K562 (cell line): ENCODE data around the gene SEL1L. TPM values are rescaled to one million over a fixed set of nuclear protein-coding genes. Genes with fewer than 3 reads are reported as not detected.
A peak's percentile ranks its signal among the peaks of the same experiment; 100 is the strongest.
"Not testable (repeated sequence)": the region's sequence is repeated elsewhere in the genome, so short reads cannot be mapped to it uniquely, and the experiment has no call there.

Source experiments
- ATAC-seq: fragments of 200-7000 bp; cut with Tn5 transposase; 3 replicates; pipeline ENCODE4 v1.9.1; 2020; ENCODE audit warnings: moderate library complexity
- BruUV-seq: library from RNA; stranded (reverse); fragments of 400-500 nt; replicated peaks from 2 replicates; lab custom pipeline; 2021; lab: Mats Ljungman, UMichigan
- CTCF ChIA-PET: fragments of 300-600 bp; formaldehyde crosslinking; extraction: SDS; loops from one replicate; lab custom pipeline; 2021; ENCODE audit warnings: low intra/inter-chr PET ratio; lab: Yijun Ruan, JAX
- POLR2A ChIA-PET: fragments of 300-600, 350-650 bp; sonication (Branson Sonifier 250); formaldehyde crosslinking; extraction: SDS; loops from one replicate; lab custom pipeline; 2021; ENCODE audit warnings: antibody characterized with exemption, inconsistent platforms; lab: Yijun Ruan, JAX
- DNase-seq, 4 experiments: peaks; one replicate each; pipeline versions ENCODE4 v3.0.0 to v3.0.0-alpha.2; 2011 to 2018; ENCODE audit warnings: low spot score in 3 of 4, mixed read lengths in 3 of 4; ENCODE audit errors: extremely low read depth in 1 of 4
- FAIRE-seq: peaks from 2 replicates; lab custom pipeline; 2011; peaks lifted over from hg19 to GRCh38; lab: Jason Lieb, UNC
- H2AFZ ChIP-seq: 2 replicates; pipeline ENCODE4 v1.6.0; 2011; ENCODE audit warnings: low read depth, low read length, control low read depth, inconsistent platforms
- H3K27ac ChIP-seq: fragments of 200-600 bp; 3 replicates; pipeline ENCODE4 v1.8.0; 2011; ENCODE audit warnings: low read depth, mild to moderate bottlenecking, control low read depth, inconsistent platforms, low read length, moderate library complexity, mixed read lengths; ENCODE audit errors: extremely low read depth
- H3K27me3 ChIP-seq, 2 experiments: fragments of 300-600 bp in 1 of 2; 2 replicates in 1 of 2; 3 replicates in 1 of 2; pipeline versions ENCODE4 v1.6.0 to v1.8.0; 2011; ENCODE audit warnings: inconsistent platforms in 2 of 2, low read length in 2 of 2, mild to moderate bottlenecking in 1 of 2, mixed read lengths in 1 of 2, moderate library complexity in 1 of 2; ENCODE audit not compliant: control insufficient read depth in 2 of 2, insufficient read depth in 2 of 2
- H3K36me3 ChIP-seq: fragments of 300-600 bp; 3 replicates; pipeline ENCODE4 v1.8.0; 2011; ENCODE audit warnings: mild to moderate bottlenecking, low read length, inconsistent platforms; ENCODE audit not compliant: control insufficient read depth, insufficient read depth
- H3K4me1 ChIP-seq, 2 experiments: fragments of 200-600 bp in 1 of 2; replicated peaks in 1 of 2; 2 replicates in 1 of 2; 3 replicates in 1 of 2; pipeline versions ENCODE4 v1.5.1 to v1.8.0; 2011; ENCODE audit warnings: inconsistent platforms in 2 of 2, low read length in 2 of 2, mild to moderate bottlenecking in 1 of 2, mixed read lengths in 1 of 2, moderate library complexity in 1 of 2; ENCODE audit not compliant: control insufficient read depth in 2 of 2, insufficient read depth in 2 of 2
- H3K4me2 ChIP-seq: 2 replicates; pipeline ENCODE4 v1.6.1; 2011; ENCODE audit warnings: low read length, control low read depth, inconsistent platforms, mixed read lengths; ENCODE audit not compliant: insufficient read depth
- H3K4me3 ChIP-seq: fragments of 200-600 bp; sonication (generic), shearing (Covaris generic); 2 replicates; pipeline ENCODE4 v1.5.1; 2016; ENCODE audit warnings: control low read depth, inconsistent platforms
- H3K79me2 ChIP-seq: fragments of 200-600 bp; 3 replicates; pipeline ENCODE4 v1.8.0; 2011; ENCODE audit warnings: low read length, inconsistent platforms; ENCODE audit not compliant: control insufficient read depth, insufficient read depth
- H3K9ac ChIP-seq, 2 experiments: 2 replicates each; pipeline versions ENCODE4 v1.6.0 to v1.6.1; 2011; ENCODE audit warnings: low read depth in 2 of 2, low read length in 2 of 2, control low read depth in 1 of 2, inconsistent platforms in 1 of 2, mild to moderate bottlenecking in 1 of 2, mixed read lengths in 1 of 2; ENCODE audit not compliant: insufficient read depth in 1 of 2
- H3K9me1 ChIP-seq: one replicate; pipeline ENCODE4 v1.6.0; 2011; ENCODE audit warnings: inconsistent platforms, mild to moderate bottlenecking, low read length, moderate library complexity; ENCODE audit not compliant: control insufficient read depth, insufficient read depth
- H3K9me3 ChIP-seq: replicated peaks from 2 replicates; pipeline ENCODE4 v1.5.1; 2011; ENCODE audit warnings: low read depth, low read length, inconsistent platforms; ENCODE audit not compliant: control insufficient read depth, insufficient read depth
- H4K20me1 ChIP-seq: replicated peaks from 2 replicates; pipeline ENCODE4 v1.6.1; 2011; ENCODE audit warnings: low read length, inconsistent platforms, mixed read lengths; ENCODE audit not compliant: control insufficient read depth, insufficient read depth
- ARID1B ChIP-seq: fragments of 450-650 bp; IDR thresholded peaks from 2 replicates; pipeline ENCODE4 v1.6.1; 2016; ENCODE audit warnings: antibody characterized with exemption, mild to moderate bottlenecking, inconsistent platforms
- C11orf30 ChIP-seq: fragments of 450-650 bp; IDR thresholded peaks from 2 replicates; pipeline ENCODE4 v1.6.1; 2016; ENCODE audit warnings: low read depth, mild to moderate bottlenecking
- DMBX1 ChIP-seq: fragments of 250-450 bp; sonication (Bioruptor Pico); IDR thresholded peaks from 2 replicates; pipeline ENCODE4 v1.8.0; 2022; ENCODE audit warnings: inconsistent platforms, mild to moderate bottlenecking, moderate library complexity, borderline replicate concordance
- DPF2 ChIP-seq: fragments of 450-650 bp; IDR thresholded peaks from 2 replicates; pipeline ENCODE4 v1.6.1; 2016
- HMG20A ChIP-seq: fragments of 450-650 bp; formaldehyde crosslinking; conservative IDR thresholded peaks from 2 replicates; pipeline ENCODE4 v1.4.0; 2020; ENCODE audit warnings: mild to moderate bottlenecking, mixed read lengths
- MAFG ChIP-seq: fragments of 450-650 bp; conservative IDR thresholded peaks from 2 replicates; pipeline ENCODE4 v1.6.1; 2016; ENCODE audit warnings: missing genetic modification characterization, missing compliant biosample characterization
- NFE2 ChIP-seq: IDR thresholded peaks from 2 replicates; pipeline ENCODE4 v1.6.1; 2014; ENCODE audit warnings: antibody characterized with exemption, low read depth
- PRDM10 ChIP-seq: fragments of 450-650 bp; IDR thresholded peaks from 2 replicates; pipeline ENCODE4 v1.6.1; 2018; ENCODE audit not compliant: partially characterized antibody
- SMARCA4 ChIP-seq: fragments of 450-650 bp; IDR thresholded peaks from 2 replicates; pipeline ENCODE4 v1.6.1; 2016
- SMARCE1 ChIP-seq: fragments of 450-650 bp; IDR thresholded peaks from 2 replicates; pipeline ENCODE4 v1.7.1; 2016; ENCODE audit warnings: mild to moderate bottlenecking
- SPI1 ChIP-seq: IDR thresholded peaks from 2 replicates; pipeline ENCODE4 v1.6.1; 2011; ENCODE audit warnings: low read depth, low read length, control low read depth, borderline replicate concordance
- ZNF316 ChIP-seq: fragments of 450-650 bp; IDR thresholded peaks from 2 replicates; pipeline ENCODE4 v1.6.1; 2016
- ZNF384 ChIP-seq: IDR thresholded peaks from 2 replicates; pipeline ENCODE4 v1.6.1; 2012; ENCODE audit warnings: low read depth, low read length, improper control_type of control experiment
- WGBS: fragments of 100-300 bp; shearing (Covaris generic); methylation state at CpG from one replicate; pipeline ENCODE4 v1.1.6; 2016; ENCODE audit warnings: low coverage, mixed read lengths; ENCODE audit not compliant: insufficient coverage; ENCODE audit errors: missing lambda C conversion rate; 5-methylcytosine and 5-hydroxymethylcytosine counted together
- in situ Hi-C: fragments of 300-500 bp; cut with MboI; formaldehyde crosslinking; loops from 4 replicates; pipeline ENCODE4 v1.15.0; 2018; ENCODE audit warnings: inconsistent platforms, mixed read lengths
- intact Hi-C: fragments of 100-400 bp; cut with micrococcal nuclease; formaldehyde crosslinking; loops from 2 replicates; pipeline ENCODE4 v1.14.2; 2022
- polyA plus RNA-seq, 8 experiments: library from polyadenylated mRNA; depleted of rRNA in 4 of 8; stranded (reverse) in 5 of 8; unstranded in 3 of 8; fragments of >200 nt; fragmentation: Nextera tagmentation in 2 of 8; fragmentation: Illumina TruSeq in 1 of 8; extraction: Ambion mirVana in 2 of 8; extraction: Trizol in 1 of 8; gene quantifications; 2 replicates each; pipeline versions ENCODE4 v1.2.1 to v1.2.3, GENCODE V29; 2011 to 2014; ENCODE audit warnings: inconsistent platforms in 1 of 8, missing spikeins in 1 of 8
- total RNA-seq, 7 experiments: library from RNA; depleted of rRNA in 6 of 7; stranded (reverse); fragments of >200 nt in 6 of 7; fragmentation: Illumina TruSeq in 2 of 7; extraction: Trizol in 2 of 7; gene quantifications; 2 replicates each; pipeline versions ENCODE4 v1.2.1 to v1.2.3, GENCODE V29; 2011 to 2021; ENCODE audit warnings: low replicate concordance in 1 of 7

SEL1L gene
- total and polyA plus RNA-seq, 9 of the 15 experiments (the other 6 are each of a cell fraction or from before 2014, with no cell fraction given): 7.7 to 21.1 (median 13.6) TPM

GRCh38 chr14:81429749-81430148, 103.9 kb downstream of the SEL1L start:
- in situ Hi-C loops: not testable (repeated sequence)
- H3K79me2 ChIP-seq: peaks cover 96% of the 10 kb centered on the region

More at GRCh38 chr14:81429749-81430148, 103.9 kb downstream of the SEL1L start:
- H3K4me2 ChIP-seq: peak overlapping the region; percentile 81
- peaks cover 23 to 71% of the 10 kb centered on the region in 2 experiments for H3K4me1 ChIP-seq
- FAIRE-seq, H3K4me3 ChIP-seq, CTCF ChIA-PET, H4K20me1 ChIP-seq, BruUV-seq, H3K9me1 ChIP-seq, DNase-seq, H3K27me3 ChIP-seq, H3K9me3 ChIP-seq: not testable (repeated sequence)
- peak overlapping the region; percentile 59; the same call in 1 of the 2 replicates for H2AFZ ChIP-seq
- peaks cover 45% of the 10 kb centered on the region for H3K36me3 ChIP-seq
- WGBS: 9% methylated on average over 6 of the region's 11 CpGs
- peak overlapping the region; percentile 90 for H3K27ac ChIP-seq
- 0 out of 2 replicates have a peak, but pooled peaks have one; percentile 11 for TF ChIP-seq HMG20A (CRISPR knock-in tag)
- peak; percentile 61 for TF ChIP-seq PRDM10
- TF ChIP-seq SMARCA4: peak; percentile 36; the same call in 1 of the 2 replicates
- TF ChIP-seq ARID1B: peak; percentile 14; the same call in 1 of the 2 replicates
- TF ChIP-seq MAFG (tag): peak; percentile 62
- peak; percentile 77 for TF ChIP-seq ZNF316
- peak; percentile 33; the same call in 1 of the 2 replicates for TF ChIP-seq SPI1
- 0 out of 2 replicates have a peak, but pooled peaks have one; percentile 11 for TF ChIP-seq DMBX1 (CRISPR knock-in tag)
- TF ChIP-seq SMARCE1: peak; percentile 28; the same call in 1 of the 2 replicates
- peak; percentile 81 for TF ChIP-seq ZNF384
- TF ChIP-seq C11orf30: peak; percentile 75
- TF ChIP-seq DPF2: peak; percentile 33; the same call in 1 of the 2 replicates
- peak; percentile 64 for TF ChIP-seq NFE2
- POLR2A ChIA-PET: interaction anchor here (1.0 to 2.9 kb wide), 4 partner anchors 8 to 209 kb away, joined by 3 to 9 read pairs (median 5); partner anchors contain the start of gene GTF2A1
- ATAC-seq: peak; percentile 17
- H3K9ac ChIP-seq: peak overlapping the region; percentile 43 to 75; a peak in 3 of 4 replicates
- intact Hi-C loops: loop anchor here (5.0 kb wide), 2 partner anchors 127 to 207 kb away; partner anchors contain the start of gene GTF2A1
